Activated CD4-positive, alpha-beta T cell treated with anti-CD3 and anti-CD28 coated beads for 24 hours (primary cell): ENCODE results near the gene SLC25A13.

Source experiments
- DNase-seq, 2 donors: peaks; one replicate each; pipeline ENCODE4 v3.0.0-alpha.2; 2020; ENCODE audit warnings: low read depth in 2 of 2

The SLC25A13 gene

GRCh38 chr7:96243241-96243640 is 78.7 kb downstream of the SLC25A13 start:
- DNase-seq, result no peak

GRCh38 chr7:96241855-96242254 is 80.0 kb downstream of the SLC25A13 start:
- DNase-seq, result no peak

GRCh38 chr7:96238976-96239766 is 82.7 kb downstream of the SLC25A13 start:
- DNase-seq, result no peak

GRCh38 chr7:96238474-96238873 is 83.4 kb downstream of the SLC25A13 start:
- no peak for DNase-seq

GRCh38 chr7:96237040-96237439 is 84.9 kb downstream of the SLC25A13 start:
- DNase-seq, result no peak

GRCh38 chr7:96236198-96237039 is 85.5 kb downstream of the SLC25A13 start:
- DNase-seq, result no peak

GRCh38 chr7:96235281-96235680 is 86.6 kb downstream of the SLC25A13 start:
- no peak for DNase-seq

GRCh38 chr7:96233528-96234154 is 88.3 kb downstream of the SLC25A13 start:
- DNase-seq, result no peak

- DNase-seq, result no peak
These were observed 88.8 kb downstream of the SLC25A13 start for GRCh38 chr7:96233084-96233483.

- no peak for DNase-seq
These were observed 93.1 kb downstream of the SLC25A13 start for GRCh38 chr7:96228760-96229159.

- DNase-seq, result no peak
These were observed 96.6 kb downstream of the SLC25A13 start for GRCh38 chr7:96225251-96225650.

GRCh38 chr7:96224685-96225084 is 97.2 kb downstream of the SLC25A13 start:
- no peak for DNase-seq

- DNase-seq, result no peak
These were observed 97.8 kb downstream of the SLC25A13 start for GRCh38 chr7:96224073-96224472.

GRCh38 chr7:96221888-96222287 is 100.0 kb downstream of the SLC25A13 start:
- DNase-seq, result no peak

GRCh38 chr7:96219378-96220130 is 102.3 kb downstream of the SLC25A13 start:
- no peak for DNase-seq

- no peak for DNase-seq
These were observed 103.1 kb downstream of the SLC25A13 start for GRCh38 chr7:96218664-96219243.

- no peak for DNase-seq
These were observed 104.8 kb downstream of the SLC25A13 start for GRCh38 chr7:96217147-96217546.

GRCh38 chr7:96216373-96216772 is 105.5 kb downstream of the SLC25A13 start:
- DNase-seq, result no peak

- DNase-seq, result no peak
These were observed 109.4 kb downstream of the SLC25A13 start for GRCh38 chr7:96212474-96212873.

- no peak for DNase-seq
These were observed 109.9 kb downstream of the SLC25A13 start for GRCh38 chr7:96211954-96212353.

GRCh38 chr7:96205665-96206064 is 116.2 kb downstream of the SLC25A13 start:
- no peak for DNase-seq
